Testis (tissue), 2 donors: ENCODE results near the gene LBX2.

Source experiments
- POLR2A ChIP-seq: fragments of 450-650 bp; IDR thresholded peaks from one replicate; pipeline ENCODE4 v1.6.1; 2017; ENCODE audit warnings: antibody characterized with exemption, mild to moderate bottlenecking, moderate library complexity
- TF ChIP-seq, protein P1 (sequence below), 3 experiments: fragments of 450-650 bp in 2 of 3; fragments of 200-600 bp in 1 of 3; sonication (generic) in 1 of 3; IDR thresholded peaks; one replicate each; pipeline ENCODE4 v1.5.1; 2016 to 2019; ENCODE audit warnings: antibody characterized with exemption in 3 of 3, mild to moderate bottlenecking in 2 of 3, moderate library complexity in 1 of 3

DNA sequence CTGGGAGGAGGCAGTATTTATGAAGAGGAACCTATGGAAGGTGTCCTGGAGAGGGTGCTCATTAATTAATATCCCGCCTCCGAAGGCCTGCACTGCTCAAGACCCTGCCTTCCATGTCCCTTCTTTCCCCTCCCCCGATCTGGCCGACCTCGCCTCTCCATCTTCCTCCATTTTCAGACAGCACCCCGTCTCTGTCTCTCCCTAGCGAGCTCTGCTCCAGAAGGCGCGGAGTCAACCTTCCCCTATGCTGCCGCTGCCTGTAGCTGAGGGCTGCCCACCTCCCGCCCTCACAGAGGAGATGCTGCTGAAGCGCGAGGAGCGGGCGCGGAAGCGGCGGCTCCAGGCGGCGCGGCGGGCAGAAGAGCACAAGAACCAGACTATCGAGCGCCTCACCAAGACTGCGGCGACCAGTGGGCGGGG lies 42.3 kb downstream of the LBX2 start:
- TF ChIP-seq POLR2A, result no peak
- TF ChIP-seq, protein P1, sequence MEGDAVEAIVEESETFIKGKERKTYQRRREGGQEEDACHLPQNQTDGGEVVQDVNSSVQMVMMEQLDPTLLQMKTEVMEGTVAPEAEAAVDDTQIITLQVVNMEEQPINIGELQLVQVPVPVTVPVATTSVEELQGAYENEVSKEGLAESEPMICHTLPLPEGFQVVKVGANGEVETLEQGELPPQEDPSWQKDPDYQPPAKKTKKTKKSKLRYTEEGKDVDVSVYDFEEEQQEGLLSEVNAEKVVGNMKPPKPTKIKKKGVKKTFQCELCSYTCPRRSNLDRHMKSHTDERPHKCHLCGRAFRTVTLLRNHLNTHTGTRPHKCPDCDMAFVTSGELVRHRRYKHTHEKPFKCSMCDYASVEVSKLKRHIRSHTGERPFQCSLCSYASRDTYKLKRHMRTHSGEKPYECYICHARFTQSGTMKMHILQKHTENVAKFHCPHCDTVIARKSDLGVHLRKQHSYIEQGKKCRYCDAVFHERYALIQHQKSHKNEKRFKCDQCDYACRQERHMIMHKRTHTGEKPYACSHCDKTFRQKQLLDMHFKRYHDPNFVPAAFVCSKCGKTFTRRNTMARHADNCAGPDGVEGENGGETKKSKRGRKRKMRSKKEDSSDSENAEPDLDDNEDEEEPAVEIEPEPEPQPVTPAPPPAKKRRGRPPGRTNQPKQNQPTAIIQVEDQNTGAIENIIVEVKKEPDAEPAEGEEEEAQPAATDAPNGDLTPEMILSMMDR (IDR thresholded peaks at IDR 0.05), result no peak
